CD8-positive, alpha-beta memory T cell (primary cell): Measurements from ENCODE around the gene KLHDC10. TPM values are rescaled to one million over a fixed set of nuclear protein-coding genes. Genes with fewer than 3 reads are reported as not detected.
A peak's percentile ranks its signal among the peaks of the same experiment; 100 is the strongest.
"Not testable (repeated sequence)": the region's sequence is repeated elsewhere in the genome, so short reads cannot be mapped to it uniquely, and the experiment has no call there.

Source experiments
- CTCF ChIA-PET: fragments of 350-600 bp; sonication (Branson Sonifier 250); formaldehyde crosslinking; loops from one replicate; lab custom pipeline; 2021; ENCODE audit warnings: antibody characterized with exemption; lab: Charles Lee
- POLR2A ChIA-PET: fragments of 350-600 bp; sonication (Branson Sonifier 250); formaldehyde crosslinking; loops from one replicate; lab custom pipeline; 2021; ENCODE audit warnings: antibody characterized with exemption; lab: Charles Lee
- DNase-seq, 5 donors: peaks; one replicate each; pipeline versions ENCODE4 v3.0.0 to v3.0.0-alpha.2; 2020 to 2022; ENCODE audit warnings: mixed read lengths in 1 of 5
- H3K27ac ChIP-seq: one replicate; pipeline ENCODE4 v1.7.0; 2013; ENCODE audit warnings: low read depth, mild to moderate bottlenecking, low read length, moderate library complexity
- H3K27me3 ChIP-seq: 2 replicates; pipeline ENCODE4 v1.7.0; 2013; ENCODE audit warnings: low read length, mild to moderate bottlenecking; ENCODE audit not compliant: insufficient read depth, poor library complexity, severe bottlenecking
- H3K36me3 ChIP-seq: 2 replicates; pipeline ENCODE4 v1.7.0; 2013; ENCODE audit warnings: mild to moderate bottlenecking, low read length, moderate library complexity; ENCODE audit not compliant: insufficient read depth
- H3K4me1 ChIP-seq: 2 replicates; pipeline ENCODE4 v1.7.0; 2013; ENCODE audit warnings: mild to moderate bottlenecking, low read length, moderate library complexity; ENCODE audit not compliant: insufficient read depth
- H3K4me3 ChIP-seq: 2 replicates; pipeline ENCODE4 v1.7.0; 2013; ENCODE audit warnings: mild to moderate bottlenecking, low read length
- H3K9me3 ChIP-seq: 2 replicates; pipeline ENCODE4 v1.7.0; 2013; ENCODE audit warnings: mild to moderate bottlenecking, low read length
- H3K27ac Mint-ChIP-seq, 8 donors: one replicate each; pipeline ENCODE4 v1.8.0; 2020 to 2021; ENCODE audit warnings: mixed read lengths in 8 of 8, mild to moderate bottlenecking in 6 of 8, inconsistent platforms in 3 of 8, moderate library complexity in 3 of 8
- H3K27me3 Mint-ChIP-seq, 2 donors: one replicate each; pipeline ENCODE4 v1.8.0; 2020 to 2021; ENCODE audit warnings: mixed read lengths in 2 of 2, mild to moderate bottlenecking in 1 of 2, moderate library complexity in 1 of 2
- H3K36me3 Mint-ChIP-seq, 3 donors: one replicate each; pipeline ENCODE4 v1.8.0; 2020 to 2021; ENCODE audit warnings: mixed read lengths in 3 of 3, inconsistent platforms in 1 of 3, mild to moderate bottlenecking in 1 of 3
- H3K4me1 Mint-ChIP-seq, 3 donors: one replicate each; pipeline ENCODE4 v1.8.0; 2020 to 2021; ENCODE audit warnings: mixed read lengths in 3 of 3, inconsistent platforms in 1 of 3, mild to moderate bottlenecking in 1 of 3
- H3K4me3 Mint-ChIP-seq, 7 donors: one replicate each; pipeline ENCODE4 v1.8.0; 2020 to 2021; ENCODE audit warnings: mixed read lengths in 7 of 7, mild to moderate bottlenecking in 6 of 7, moderate library complexity in 4 of 7, inconsistent platforms in 2 of 7
- H3K9me3 Mint-ChIP-seq, 5 donors: one replicate each; pipeline ENCODE4 v1.8.0; 2020 to 2022; ENCODE audit warnings: mixed read lengths in 5 of 5, mild to moderate bottlenecking in 3 of 5, moderate library complexity in 2 of 5, inconsistent platforms in 1 of 5
- polyA plus RNA-seq: library from polyadenylated mRNA; unstranded; fragments of 300-500 nt; fragmentation: Illumina TruSeq; gene quantifications from one replicate; pipeline ENCODE4 v1.2.3, GENCODE V29; 2021
- total RNA-seq, 2 experiments: library from RNA; stranded (reverse); gene quantifications; one replicate each; pipeline ENCODE4 v1.2.3, GENCODE V29; 2021

The KLHDC10 gene
- total and polyA plus RNA-seq, 3 experiments from 2014 or later: 2.2 to 19.2 (median 18.7) TPM

DNA sequence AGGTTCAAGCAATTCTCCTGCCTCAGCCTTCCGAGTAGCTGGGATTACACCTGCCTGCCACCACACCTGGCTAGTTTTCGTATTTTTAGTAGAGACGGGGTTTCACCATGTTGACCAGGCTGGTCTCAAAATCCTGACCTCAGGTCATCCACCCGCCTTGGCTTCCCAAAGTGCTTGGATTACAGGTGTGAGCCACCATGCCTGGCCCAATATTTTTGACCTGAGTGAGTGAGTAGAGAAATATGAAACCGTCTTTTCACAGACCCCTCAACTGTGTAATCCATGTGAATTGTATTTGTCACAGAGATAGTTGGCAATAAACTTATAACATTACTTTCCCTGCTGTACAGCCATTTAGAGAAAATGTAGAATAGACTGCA lies 43.1 kb downstream of the KLHDC10 start:
- H3K4me1 Mint-ChIP-seq, H3K36me3 Mint-ChIP-seq, H3K27me3 ChIP-seq, H3K4me1 ChIP-seq, CTCF ChIA-PET, POLR2A ChIA-PET, H3K27ac ChIP-seq, H3K4me3 ChIP-seq, DNase-seq, H3K27ac Mint-ChIP-seq, H3K9me3 ChIP-seq, H3K36me3 ChIP-seq, H3K27me3 Mint-ChIP-seq, H3K9me3 Mint-ChIP-seq, H3K4me3 Mint-ChIP-seq: not testable (repeated sequence)

GRCh38 chr7:130113887-130114286 lies 43.6 kb downstream of the KLHDC10 start:
- H3K36me3 ChIP-seq: peaks cover 4% of the 10 kb centered on the region
- no peak overlapping the region for H3K27ac ChIP-seq
- no peaks in the 10 kb centered on the region for H3K27me3 Mint-ChIP-seq
- H3K27ac Mint-ChIP-seq: peak overlapping the region in 1 of 8 donors; percentile 35
- POLR2A ChIA-PET: no interaction called here
- no peak overlapping the region for H3K4me3 ChIP-seq
- no peak for DNase-seq
- H3K9me3 ChIP-seq: no peaks in the 10 kb centered on the region
- H3K27me3 ChIP-seq: no peaks in the 10 kb centered on the region
- no peak overlapping the region for H3K4me3 Mint-ChIP-seq
- no peaks in the 10 kb centered on the region for H3K9me3 Mint-ChIP-seq
- CTCF ChIA-PET: no interaction called here
- H3K4me1 Mint-ChIP-seq: no peaks in the 10 kb centered on the region
- H3K36me3 Mint-ChIP-seq: peaks cover 0 to 9% (median 8%) of the 10 kb centered on the region in 3 donors
- no peaks in the 10 kb centered on the region for H3K4me1 ChIP-seq

DNA sequence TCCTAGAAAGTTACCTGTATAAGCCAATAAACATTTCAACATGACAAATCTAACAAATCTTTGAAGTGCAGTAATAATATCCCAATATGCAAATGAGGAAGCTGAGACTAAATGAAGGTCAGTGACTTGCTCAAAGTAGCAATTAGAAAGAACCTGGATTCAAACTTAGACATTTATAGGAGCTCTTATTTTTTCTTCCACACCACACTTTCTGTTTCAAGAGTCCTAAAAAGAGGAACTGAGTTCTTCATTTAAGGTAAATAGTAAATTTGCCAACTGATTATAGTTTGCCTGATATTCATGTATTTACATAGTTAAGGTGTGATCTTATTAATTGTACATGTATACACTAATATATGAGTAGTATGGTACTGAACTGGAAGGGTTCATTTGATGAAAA lies 44.0 kb downstream of the KLHDC10 start:
- Mint-ChIP-seq H3K9me3 (no peaks in the 10 kb centered on the region), H3K27me3 (no peaks in the 10 kb centered on the region), H3K4me3 (no peak overlapping the region), H3K4me1 (no peaks in the 10 kb centered on the region), H3K36me3 (peaks cover 0 to 9% (median 8%) of the 10 kb centered on the region in 3 donors), H3K27ac (peak overlapping the region in 1 of 8 donors; percentile 38)
- H3K9me3 ChIP-seq: no peaks in the 10 kb centered on the region
- DNase-seq: no peak
- H3K36me3 ChIP-seq: peaks cover 4% of the 10 kb centered on the region
- H3K4me1 ChIP-seq: no peaks in the 10 kb centered on the region
- H3K4me3 ChIP-seq: no peak overlapping the region
- no peaks in the 10 kb centered on the region for H3K27me3 ChIP-seq
- POLR2A ChIA-PET: no interaction called here
- CTCF ChIA-PET: no interaction called here
- no peak overlapping the region for H3K27ac ChIP-seq

- Histone ChIP-seq H3K27ac (no peak overlapping the region), H3K4me1 (no peaks in the 10 kb centered on the region), H3K9me3 (no peaks in the 10 kb centered on the region), H3K27me3 (no peaks in the 10 kb centered on the region), H3K36me3 (peaks cover 4% of the 10 kb centered on the region), H3K4me3 (no peak overlapping the region)
- no peaks in the 10 kb centered on the region for H3K9me3 Mint-ChIP-seq
- H3K4me3 Mint-ChIP-seq: no peak overlapping the region
- POLR2A ChIA-PET: no interaction called here
- H3K27ac Mint-ChIP-seq: peak overlapping the region in 1 of 8 donors; percentile 38
- no peaks in the 10 kb centered on the region for H3K4me1 Mint-ChIP-seq
- peaks cover 0 to 11% (median 10%) of the 10 kb centered on the region in 3 donors for H3K36me3 Mint-ChIP-seq
- H3K27me3 Mint-ChIP-seq: no peaks in the 10 kb centered on the region
- DNase-seq: no peak
- CTCF ChIA-PET: interaction anchor here (1.4 kb wide), 1 partner anchor 18 kb away, joined by 3 read pairs; no protein-coding TSS in a partner anchor
Observed at GRCh38 chr7:130114776-130115175, 44.4 kb downstream of the KLHDC10 start.

- H3K27me3 Mint-ChIP-seq: peaks cover 0 to 1% of the 10 kb centered on the region in 2 donors
- Histone ChIP-seq H3K27me3 (no peaks in the 10 kb centered on the region), H3K36me3 (peaks cover 21% of the 10 kb centered on the region), H3K4me1 (no peaks in the 10 kb centered on the region), H3K4me3 (no peak overlapping the region), H3K9me3 (no peaks in the 10 kb centered on the region), H3K27ac (no peak overlapping the region)
- H3K9me3 Mint-ChIP-seq: no peaks in the 10 kb centered on the region
- CTCF ChIA-PET: no interaction called here
- POLR2A ChIA-PET: no interaction called here
- peaks cover 11 to 43% (median 24%) of the 10 kb centered on the region in 3 donors for H3K36me3 Mint-ChIP-seq
- H3K4me1 Mint-ChIP-seq: no peaks in the 10 kb centered on the region
- no peak overlapping the region for H3K4me3 Mint-ChIP-seq
- no peak for DNase-seq
- no peak overlapping the region for H3K27ac Mint-ChIP-seq
Observed at GRCh38 chr7:130118294-130118693, 48.0 kb downstream of the KLHDC10 start.

- CTCF ChIA-PET: no interaction called here
Observed at GRCh38 chr7:130118801-130119200, 48.5 kb downstream of the KLHDC10 start.

GRCh38 chr7:130123501-130123900 lies 53.2 kb downstream of the KLHDC10 start:
- CTCF ChIA-PET: no interaction called here

More at GRCh38 chr7:130118801-130119200, 48.5 kb downstream of the KLHDC10 start:
- no peaks in the 10 kb centered on the region for H3K4me1 Mint-ChIP-seq
- no peak overlapping the region for H3K27ac Mint-ChIP-seq
- H3K27me3 ChIP-seq: no peaks in the 10 kb centered on the region
- H3K36me3 ChIP-seq: peaks cover 21% of the 10 kb centered on the region
- peaks cover 0 to 1% of the 10 kb centered on the region in 2 donors for H3K27me3 Mint-ChIP-seq
- H3K4me3 Mint-ChIP-seq: no peak overlapping the region
- no peaks in the 10 kb centered on the region for H3K9me3 ChIP-seq
- H3K9me3 Mint-ChIP-seq: no peaks in the 10 kb centered on the region
- no peak overlapping the region for H3K4me3 ChIP-seq
- no peak overlapping the region for H3K27ac ChIP-seq
- H3K4me1 ChIP-seq: no peaks in the 10 kb centered on the region
- POLR2A ChIA-PET: no interaction called here
- DNase-seq: no peak
- peaks cover 11 to 48% (median 24%) of the 10 kb centered on the region in 3 donors for H3K36me3 Mint-ChIP-seq

DNA sequence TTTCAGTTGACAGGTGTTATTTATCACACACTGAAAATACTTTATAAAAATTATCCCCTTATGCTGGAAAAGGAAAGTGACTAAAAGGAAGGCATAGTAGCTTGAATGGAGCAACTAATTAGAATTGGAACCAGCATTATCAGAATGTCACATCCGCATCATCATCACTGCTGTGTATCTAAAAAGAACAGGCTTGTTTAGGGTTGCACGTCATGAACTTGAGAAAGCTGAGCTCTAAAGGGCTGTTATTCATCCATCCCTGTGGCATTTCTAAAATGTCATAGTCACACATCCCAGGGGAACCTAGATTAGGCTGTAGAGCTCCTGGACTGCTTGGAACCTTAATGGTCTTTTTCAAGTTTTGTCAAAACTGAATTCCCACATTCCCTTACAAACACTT lies 54.4 kb downstream of the KLHDC10 start:
- no peaks in the 10 kb centered on the region for H3K9me3 Mint-ChIP-seq
- H3K4me1 ChIP-seq: no peaks in the 10 kb centered on the region
- peaks cover 15 to 88% (median 28%) of the 10 kb centered on the region in 3 donors for H3K36me3 Mint-ChIP-seq
- CTCF ChIA-PET: no interaction called here
- H3K4me1 Mint-ChIP-seq: no peaks in the 10 kb centered on the region
- peaks cover 30% of the 10 kb centered on the region for H3K36me3 ChIP-seq
- H3K9me3 ChIP-seq: no peaks in the 10 kb centered on the region
- no peak overlapping the region for H3K27ac Mint-ChIP-seq
- no peak overlapping the region for H3K27ac ChIP-seq
- POLR2A ChIA-PET: no interaction called here
- H3K4me3 Mint-ChIP-seq: no peak overlapping the region
- no peak overlapping the region for H3K4me3 ChIP-seq
- no peaks in the 10 kb centered on the region for H3K27me3 ChIP-seq
- peaks cover 0 to 1% of the 10 kb centered on the region in 2 donors for H3K27me3 Mint-ChIP-seq
- DNase-seq: no peak

More at GRCh38 chr7:130123501-130123900, 53.2 kb downstream of the KLHDC10 start:
- no peak overlapping the region for H3K27ac Mint-ChIP-seq
- no peak overlapping the region for H3K27ac ChIP-seq
- POLR2A ChIA-PET: no interaction called here
- no peak for DNase-seq
- no peaks in the 10 kb centered on the region for H3K9me3 Mint-ChIP-seq
- H3K9me3 ChIP-seq: no peaks in the 10 kb centered on the region
- H3K27me3 Mint-ChIP-seq: peaks cover 0 to 1% of the 10 kb centered on the region in 2 donors
- H3K36me3 ChIP-seq: peaks cover 23% of the 10 kb centered on the region
- H3K36me3 Mint-ChIP-seq: peaks cover 15 to 82% (median 25%) of the 10 kb centered on the region in 3 donors
- no peaks in the 10 kb centered on the region for H3K4me1 Mint-ChIP-seq
- no peak overlapping the region for H3K4me3 Mint-ChIP-seq
- no peaks in the 10 kb centered on the region for H3K4me1 ChIP-seq
- H3K4me3 ChIP-seq: no peak overlapping the region
- no peaks in the 10 kb centered on the region for H3K27me3 ChIP-seq
